GM23338 (cell line): Measurements from ENCODE around the gene TCF7L1. TPM values are rescaled to one million over a fixed set of nuclear protein-coding genes. Genes with fewer than 3 reads are reported as not detected.

Experiments used
- ATAC-seq: fragments of 200-7000 bp; cut with Tn5 transposase; 3 replicates; pipeline ENCODE4 v1.9.1; 2020
- DNase-seq: peaks from one replicate; pipeline ENCODE4 v3.0.0-alpha.2; 2015; ENCODE audit warnings: low spot score
- H2AFZ ChIP-seq: fragments of 200-600 bp; sonication (generic); 2 replicates; pipeline ENCODE4 v1.8.0; 2016; ENCODE audit warnings: antibody characterized with exemption, mild to moderate bottlenecking, moderate library complexity
- H3F3A ChIP-seq: fragments of 200-600 bp; sonication (generic); replicated peaks from 2 replicates; pipeline ENCODE4 v1.8.0; 2017; ENCODE audit warnings: antibody characterized with exemption, mixed run types, low read depth
- H3K27ac ChIP-seq: fragments of 200-600 bp; sonication (generic); 2 replicates; pipeline ENCODE4 v1.6.1; 2016; ENCODE audit warnings: low read depth
- H3K27me3 ChIP-seq: fragments of 200-600 bp; sonication (generic); 2 replicates; pipeline ENCODE4 v1.8.0; 2016; ENCODE audit warnings: mild to moderate bottlenecking, mixed run types, moderate library complexity; ENCODE audit not compliant: insufficient read depth
- H3K36me3 ChIP-seq: fragments of 200-600 bp; sonication (generic); 2 replicates; pipeline ENCODE4 v1.8.0; 2016; ENCODE audit warnings: mild to moderate bottlenecking; ENCODE audit not compliant: insufficient read depth
- H3K4me1 ChIP-seq: fragments of 200-600 bp; sonication (generic); 2 replicates; pipeline ENCODE4 v1.8.0; 2016; ENCODE audit warnings: mild to moderate bottlenecking, moderate library complexity; ENCODE audit not compliant: insufficient read depth
- H3K4me2 ChIP-seq: fragments of 200-600 bp; sonication (generic); 2 replicates; pipeline ENCODE4 v1.7.1; 2017; ENCODE audit warnings: mixed run types
- H3K4me3 ChIP-seq: fragments of 200-600 bp; sonication (generic); 2 replicates; pipeline ENCODE4 v1.6.1; 2016; ENCODE audit warnings: mixed run types
- H3K79me2 ChIP-seq: fragments of 200-600 bp; sonication (generic); replicated peaks from 2 replicates; pipeline ENCODE4 v1.8.0; 2017; ENCODE audit warnings: mild to moderate bottlenecking; ENCODE audit not compliant: insufficient read depth
- H3K9me2 ChIP-seq: fragments of 200-600 bp; sonication (generic); 2 replicates; pipeline ENCODE4 v1.8.0; 2017; ENCODE audit not compliant: insufficient read depth
- H4K20me1 ChIP-seq: fragments of 200-600 bp; sonication (generic); replicated peaks from 2 replicates; pipeline ENCODE4 v1.8.0; 2017; ENCODE audit warnings: mild to moderate bottlenecking; ENCODE audit not compliant: insufficient read depth
- H3K27ac Mint-ChIP-seq: 2 replicates; pipeline ENCODE4 v1.8.0; 2020; ENCODE audit warnings: inconsistent platforms, mild to moderate bottlenecking, moderate library complexity, mixed read lengths
- H3K27me3 Mint-ChIP-seq: 3 replicates; pipeline ENCODE4 v1.8.0; 2022; ENCODE audit warnings: low read depth, mild to moderate bottlenecking, moderate library complexity, mixed read lengths, inconsistent platforms; ENCODE audit not compliant: insufficient read depth, poor library complexity
- H3K36me3 Mint-ChIP-seq: 3 replicates; pipeline ENCODE4 v1.8.0; 2021; ENCODE audit warnings: low read depth, mild to moderate bottlenecking, inconsistent platforms, moderate library complexity, mixed read lengths
- H3K4me1 Mint-ChIP-seq: 3 replicates; pipeline ENCODE4 v1.8.0; 2020; ENCODE audit warnings: mild to moderate bottlenecking, inconsistent platforms, mixed read lengths
- H3K4me3 Mint-ChIP-seq: 3 replicates; pipeline ENCODE4 v1.8.0; 2021; ENCODE audit warnings: moderate library complexity, mild to moderate bottlenecking, inconsistent platforms, mixed read lengths
- H3K9me3 Mint-ChIP-seq: 3 replicates; pipeline ENCODE4 v1.8.0; 2020; ENCODE audit warnings: moderate library complexity, mild to moderate bottlenecking, inconsistent platforms, mixed read lengths
- CREB1 ChIP-seq: fragments of 250-450 bp; sonication (Bioruptor Pico); IDR thresholded peaks from 2 replicates; pipeline ENCODE4 v1.5.0; 2020; ENCODE audit warnings: low read depth, mild to moderate bottlenecking, moderate library complexity
- CTCF ChIP-seq, 2 experiments: fragments of 200-600 bp in 1 of 2; sonication (generic) in 1 of 2; conservative IDR thresholded peaks; 2 replicates each; pipeline versions ENCODE4 v1.5.1 to v1.6.1; 2016 to 2017; ENCODE audit warnings: antibody characterized with exemption in 2 of 2, low read depth in 2 of 2, mild to moderate bottlenecking in 2 of 2, moderate library complexity in 1 of 2
- ETS1 ChIP-seq: IDR thresholded peaks from 2 replicates; pipeline ENCODE4 v1.6.1; 2016; ENCODE audit warnings: antibody characterized with exemption
- EZH2phosphoT487 ChIP-seq: fragments of 200-600 bp; sonication (generic); IDR thresholded peaks from one replicate; pipeline ENCODE4 v1.8.1; 2018; ENCODE audit warnings: antibody characterized with exemption; ENCODE audit not compliant: unreplicated experiment
- JUNB ChIP-seq: IDR thresholded peaks from one replicate; pipeline ENCODE4 v1.6.1; 2016; ENCODE audit warnings: antibody characterized with exemption; ENCODE audit not compliant: unreplicated experiment
- POLR2AphosphoS5 ChIP-seq: IDR thresholded peaks from 2 replicates; pipeline ENCODE4 v1.6.1; 2016; ENCODE audit warnings: antibody characterized with exemption, low read depth
- polyA plus RNA-seq: library from polyadenylated mRNA; unstranded; fragments of >200 nt; fragmentation: Nextera tagmentation; extraction: Ambion mirVana; gene quantifications from 2 replicates; pipeline ENCODE4 v1.2.1, GENCODE V29; 2016
- total RNA-seq: library from RNA; depleted of rRNA; stranded (reverse); fragments of >200 nt; shearing (Covaris generic); gene quantifications from 2 replicates; pipeline ENCODE4 v1.2.3, GENCODE V29; 2014

TCF7L1 gene
- total and polyA plus RNA-seq, 2 experiments from 2014 or later = 47.3 to 101 TPM

GRCh38 chr2:85181134-85181631 is 48.0 kb downstream of the TCF7L1 start:
- Histone ChIP-seq H3K27me3 (no peaks in the 10 kb centered on the region), H3F3A (peaks cover 27% of the 10 kb centered on the region), H3K9me2 (no peaks in the 10 kb centered on the region), H3K27ac (peak overlapping the region; percentile 86), H2AFZ (no peak overlapping the region), H3K4me3 (peak overlapping the region; percentile 26; the same call in 1 of the 2 replicates), H3K36me3 (0 out of 2 replicates have a peak, but pooled peaks cover 4% of the 10 kb centered on the region), H4K20me1 (peaks cover 81% of the 10 kb centered on the region), H3K79me2 (peaks cover 99% of the 10 kb centered on the region), H3K4me2 (peak overlapping the region; percentile 78), H3K4me1 (peaks cover 70% of the 10 kb centered on the region)
- peaks cover 88% of the 10 kb centered on the region for H3K4me1 Mint-ChIP-seq
- ATAC-seq = peak; percentile 28
- DNase-seq = peak; percentile 50
- TF ChIP-seq ETS1 (no peak), CTCF (conservative IDR thresholded peaks at IDR 0.05; ENCODE audit: low read depth in 2 of 2) (peak; percentile 25 to 42; a peak in 3 of 4 replicates)
- peaks cover 14% of the 10 kb centered on the region for H3K27me3 Mint-ChIP-seq
- peaks cover 42% of the 10 kb centered on the region for H3K36me3 Mint-ChIP-seq
- H3K27ac Mint-ChIP-seq = peak overlapping the region; percentile 82
- H3K9me3 Mint-ChIP-seq = no peaks in the 10 kb centered on the region
- H3K4me3 Mint-ChIP-seq = peak overlapping the region; percentile 14; the same call in 1 of the 3 replicates

GRCh38 chr2:85181844-85182456 is 48.8 kb downstream of the TCF7L1 start:
- H3K4me3 Mint-ChIP-seq = no peak overlapping the region; the same call in 2 of the 3 replicates
- Histone ChIP-seq H3K36me3 (0 out of 2 replicates have a peak, but pooled peaks cover 4% of the 10 kb centered on the region), H2AFZ (no peak overlapping the region), H3K79me2 (peaks cover 98% of the 10 kb centered on the region), H3K4me1 (peaks cover 62% of the 10 kb centered on the region), H3F3A (peaks cover 27% of the 10 kb centered on the region), H3K27me3 (no peaks in the 10 kb centered on the region), H3K4me2 (no peak overlapping the region), H3K4me3 (no peak overlapping the region), H4K20me1 (peaks cover 88% of the 10 kb centered on the region), H3K9me2 (no peaks in the 10 kb centered on the region; the same call in 1 of the 2 replicates), H3K27ac (peak overlapping the region; percentile 86)
- no peaks in the 10 kb centered on the region for H3K9me3 Mint-ChIP-seq
- H3K4me1 Mint-ChIP-seq = peaks cover 89% of the 10 kb centered on the region
- ATAC-seq (no peak), DNase-seq (no peak)
- no peak overlapping the region; the same call in 1 of the 2 replicates for H3K27ac Mint-ChIP-seq
- TF ChIP-seq JUNB = no peak
- no peak for TF ChIP-seq POLR2AphosphoS5
- peaks cover 40% of the 10 kb centered on the region for H3K36me3 Mint-ChIP-seq
- H3K27me3 Mint-ChIP-seq = peaks cover 14% of the 10 kb centered on the region

GRCh38 chr2:85183076-85183475 is 49.9 kb downstream of the TCF7L1 start:
- peak overlapping the region; percentile 50; the same call in 1 of the 2 replicates for H3K27ac Mint-ChIP-seq
- ATAC-seq (no peak), DNase-seq (no peak)
- H3K36me3 Mint-ChIP-seq = peaks cover 38% of the 10 kb centered on the region
- Histone ChIP-seq H3F3A (peaks cover 24% of the 10 kb centered on the region), H3K79me2 (peaks cover 98% of the 10 kb centered on the region), H3K36me3 (0 out of 2 replicates have a peak, but pooled peaks cover under 1% of the 10 kb centered on the region), H3K4me1 (peaks cover 58% of the 10 kb centered on the region), H4K20me1 (peaks cover 90% of the 10 kb centered on the region), H2AFZ (no peak overlapping the region), H3K27me3 (no peaks in the 10 kb centered on the region), H3K27ac (0 out of 2 replicates have a peak overlapping the region, but pooled peaks have one; percentile 66), H3K9me2 (no peaks in the 10 kb centered on the region; the same call in 1 of the 2 replicates), H3K4me2 (no peak overlapping the region), H3K4me3 (no peak overlapping the region)
- TF ChIP-seq CREB1 (CRISPR knock-in tag) (no peak), ETS1 (no peak), EZH2phosphoT487 (no peak)
- H3K4me1 Mint-ChIP-seq = peaks cover 91% of the 10 kb centered on the region
- no peaks in the 10 kb centered on the region for H3K9me3 Mint-ChIP-seq
- peaks cover 14% of the 10 kb centered on the region for H3K27me3 Mint-ChIP-seq
- H3K4me3 Mint-ChIP-seq = no peak overlapping the region
